HG02571 (cell line): Measurements from ENCODE around the gene NEDD4L.
"Not testable (repeated sequence)": the region's sequence is repeated elsewhere in the genome, so short reads cannot be mapped to it uniquely, and the experiment has no call there.

Experiments
- ATAC-seq: cut with Tn5 transposase; IDR thresholded peaks from one replicate; pipeline ENCODE4 v1.9.1; 2021; ENCODE audit warnings: mild to moderate bottlenecking, moderate library complexity; ENCODE audit not compliant: unreplicated experiment

NEDD4L gene

GRCh38 chr18:58280191-58280590, 236.2 kb downstream of the NEDD4L start:
- no peak for ATAC-seq

- not testable (repeated sequence) for ATAC-seq
Observed at GRCh38 chr18:58282872-58283271, 238.8 kb downstream of the NEDD4L start.

- no peak for ATAC-seq
Observed at GRCh38 chr18:58284699-58285448, 240.8 kb downstream of the NEDD4L start.

- ATAC-seq = no peak
Observed at GRCh38 chr18:58285449-58286130, 241.6 kb downstream of the NEDD4L start.

- no peak for ATAC-seq
Observed at GRCh38 chr18:58286632-58287352, 242.8 kb downstream of the NEDD4L start.

GRCh38 chr18:58287353-58288274, 243.6 kb downstream of the NEDD4L start:
- ATAC-seq = no peak

GRCh38 chr18:58288921-58289797, 245.1 kb downstream of the NEDD4L start:
- ATAC-seq = peak; percentile 86

- no peak for ATAC-seq
Observed at GRCh38 chr18:58290116-58290695, 246.2 kb downstream of the NEDD4L start.

- ATAC-seq = no peak
Observed at GRCh38 chr18:58291131-58291530, 247.1 kb downstream of the NEDD4L start.

- no peak for ATAC-seq
Observed at GRCh38 chr18:58292638-58293037, 248.6 kb downstream of the NEDD4L start.

- ATAC-seq = no peak
Observed at GRCh38 chr18:58297198-58297597, 253.2 kb downstream of the NEDD4L start.

GRCh38 chr18:58298251-58299134, 254.5 kb downstream of the NEDD4L start:
- ATAC-seq = no peak

GRCh38 chr18:58299135-58299473, 255.1 kb downstream of the NEDD4L start:
- no peak for ATAC-seq

GRCh38 chr18:58299936-58300335, 255.9 kb downstream of the NEDD4L start:
- no peak for ATAC-seq

- no peak for ATAC-seq
Observed at GRCh38 chr18:58300867-58301266, 256.8 kb downstream of the NEDD4L start.

GRCh38 chr18:58302811-58303210, 258.8 kb downstream of the NEDD4L start:
- ATAC-seq = no peak

- ATAC-seq = peak; percentile 85
Observed at GRCh38 chr18:58303363-58303762, 259.3 kb downstream of the NEDD4L start.

- ATAC-seq = no peak
Observed at GRCh38 chr18:58305792-58306191, 261.8 kb downstream of the NEDD4L start.
